NCI-H524 treated with DMSO at 0.1 percent for 48 hours (cell line): Measurements from ENCODE around the gene SHB.
"Not testable (repeated sequence)": the region's sequence is repeated elsewhere in the genome, so short reads cannot be mapped to it uniquely, and the experiment has no call there.

Experiments used
- DNase-seq: peaks from one replicate; lab custom pipeline; 2025; lab: John Stamatoyannopoulos, UW

Gene SHB

DNA sequence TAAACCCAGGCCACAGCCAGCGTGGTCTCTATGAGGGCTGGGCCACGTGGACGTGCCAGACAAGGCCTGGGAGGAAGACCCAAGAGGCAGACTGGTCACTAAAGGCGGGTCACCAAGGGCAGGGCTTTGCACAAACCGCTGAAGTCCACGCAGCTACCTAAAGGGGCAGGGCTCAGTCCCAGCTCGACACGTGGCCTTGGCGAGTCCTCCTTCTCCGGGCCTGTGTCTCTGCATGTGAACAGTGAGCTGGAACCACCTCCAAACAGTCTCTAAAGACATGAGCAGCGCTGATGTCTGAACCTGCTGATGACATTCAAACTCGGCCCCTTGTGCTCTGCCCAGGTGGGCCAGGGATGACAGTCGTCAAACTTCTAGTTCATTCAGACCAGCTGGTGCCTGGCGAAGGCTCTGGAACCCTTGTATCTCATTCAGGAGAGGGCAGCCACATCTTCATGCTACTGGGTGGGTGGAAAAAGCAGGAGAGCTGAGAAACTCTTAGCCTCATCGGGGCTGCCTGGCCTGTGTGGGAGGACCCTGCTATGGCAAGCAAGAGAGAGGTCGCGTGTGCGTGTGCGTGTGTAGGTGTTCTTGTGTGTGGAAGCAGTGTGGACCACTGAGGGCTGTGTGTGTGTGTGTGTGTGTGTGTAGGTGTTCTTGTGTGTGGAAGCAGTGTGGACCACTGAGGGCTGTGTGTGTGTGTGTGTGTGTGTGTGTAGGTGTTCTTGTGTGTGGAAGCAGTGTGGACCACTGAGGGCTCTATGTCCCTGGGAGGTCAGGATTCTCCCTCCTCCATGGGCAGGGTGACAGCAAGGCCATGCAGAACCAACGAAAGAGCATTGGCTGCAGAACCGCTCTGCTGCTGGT is 151.0 kb downstream of the SHB start:
- DNase-seq: no peak

DNA sequence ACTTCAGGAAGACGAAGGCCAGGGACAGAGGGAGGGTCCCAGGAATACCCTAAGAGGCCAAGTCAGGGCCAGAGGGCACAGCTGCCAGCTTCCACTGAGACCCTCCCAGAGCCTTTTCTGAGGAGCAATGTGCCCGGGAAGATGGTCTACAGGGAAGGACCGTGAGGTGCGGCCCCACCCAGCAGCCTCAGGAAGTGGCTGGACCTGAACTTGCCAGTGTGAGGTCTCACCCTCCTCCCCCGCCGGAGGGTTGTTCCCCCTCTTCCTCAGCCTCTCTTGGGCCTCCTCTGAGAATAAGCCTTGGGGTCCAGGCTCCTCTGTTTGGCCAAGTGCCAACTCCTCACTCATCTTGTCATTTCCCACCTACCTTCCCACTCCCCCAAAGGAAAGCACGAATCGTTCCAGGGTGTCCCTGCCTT is 151.7 kb downstream of the SHB start:
- DNase-seq: no peak

DNA sequence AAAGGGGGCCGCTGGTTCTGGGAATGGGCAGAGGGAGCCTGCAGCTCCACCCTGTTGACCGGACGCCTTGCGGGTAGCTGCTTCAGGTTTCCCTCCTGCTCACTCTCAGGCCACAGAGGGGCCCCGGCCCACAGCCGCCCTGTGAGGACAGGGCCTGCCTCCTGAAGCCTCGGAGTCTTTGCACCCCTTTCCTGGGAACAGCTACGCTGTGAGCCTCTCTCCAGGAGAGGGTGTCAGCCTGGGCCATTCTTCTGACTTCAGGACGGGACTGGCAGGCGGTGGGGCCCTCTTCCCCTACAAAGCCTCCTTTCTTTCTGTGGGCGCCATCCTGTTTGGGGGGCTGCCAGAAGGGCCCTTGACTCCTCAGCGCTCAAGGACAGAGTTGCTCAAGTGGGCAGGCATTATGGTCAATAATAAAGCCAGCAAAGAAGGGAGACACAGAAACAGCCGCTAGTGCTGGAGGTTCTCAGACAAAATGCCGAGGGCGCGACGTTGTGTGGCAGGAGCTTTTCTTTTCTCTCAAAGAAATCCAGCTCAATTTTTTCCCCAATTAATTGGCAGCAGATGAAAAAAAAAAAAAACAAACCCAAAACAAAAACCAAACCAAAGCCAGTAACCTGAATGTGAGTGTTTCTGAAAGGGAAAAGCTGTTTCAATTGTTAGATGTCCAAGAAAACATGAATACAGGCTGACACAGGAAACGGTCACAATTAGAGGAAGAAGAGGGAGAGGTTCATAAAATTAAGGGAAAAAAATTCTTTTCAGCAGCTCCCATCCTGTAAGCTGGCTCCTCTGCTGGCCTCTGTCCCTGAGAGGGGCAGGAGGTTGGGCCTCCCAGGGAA is 152.3 kb downstream of the SHB start:
- DNase-seq: no peak

DNA sequence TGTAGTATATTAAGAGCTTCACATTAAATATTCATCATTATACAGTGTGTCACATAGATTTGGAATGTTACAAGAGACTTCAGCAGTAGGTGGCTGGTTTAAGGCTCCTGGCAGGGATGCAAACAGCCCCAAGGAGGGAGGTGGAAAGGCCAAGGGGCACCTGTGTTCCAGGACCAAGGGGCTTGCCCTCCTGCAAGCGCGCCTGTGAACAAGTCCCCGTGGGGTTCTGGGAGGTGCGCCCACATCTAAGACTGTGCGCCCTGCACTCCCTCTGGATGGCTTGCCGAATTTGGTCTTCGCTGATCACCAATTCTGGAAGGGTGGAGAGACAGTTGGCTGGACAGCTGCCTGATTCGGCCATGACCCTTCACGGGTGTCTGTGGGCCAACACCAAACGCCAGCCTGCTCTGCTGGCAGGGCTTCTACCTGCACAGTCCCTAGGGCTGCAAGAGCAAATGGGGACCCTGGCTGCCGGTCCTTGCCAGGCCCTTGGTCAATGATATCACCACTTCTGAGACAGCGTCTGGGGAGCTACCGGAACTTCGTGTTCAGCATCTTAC is 153.0 kb downstream of the SHB start:
- no peak for DNase-seq

DNA sequence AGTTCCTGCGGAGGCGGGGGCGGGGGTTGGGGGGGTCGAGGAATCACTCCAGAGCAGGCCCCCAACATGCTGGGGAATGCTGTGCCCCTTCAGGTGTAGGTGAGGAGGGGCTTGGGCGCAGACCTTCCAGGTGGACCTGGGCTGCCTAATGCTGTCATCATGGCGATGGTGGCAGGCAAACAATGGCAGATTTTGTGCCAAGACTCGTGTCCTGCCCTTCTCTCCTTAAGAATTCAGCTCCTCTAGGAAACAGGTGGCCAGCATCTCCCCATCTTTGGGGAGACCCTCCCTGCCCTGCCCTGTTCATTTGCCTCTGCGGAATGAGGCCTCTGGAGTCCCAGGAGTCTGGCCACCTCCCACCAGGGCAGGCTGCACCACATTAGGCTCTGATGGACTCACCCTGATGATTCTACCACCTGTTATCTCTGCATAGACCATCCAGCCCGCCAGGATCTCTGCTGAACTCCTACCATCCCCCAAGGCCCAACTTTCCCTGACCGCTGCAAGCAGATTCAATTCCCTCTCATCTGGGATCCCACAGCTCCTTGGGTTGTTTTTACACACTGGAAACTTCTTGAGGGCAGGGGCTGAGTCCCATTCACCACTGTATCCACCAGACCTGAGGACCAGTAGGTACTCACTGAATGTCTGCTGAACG is 154.2 kb downstream of the SHB start:
- no peak for DNase-seq

DNA sequence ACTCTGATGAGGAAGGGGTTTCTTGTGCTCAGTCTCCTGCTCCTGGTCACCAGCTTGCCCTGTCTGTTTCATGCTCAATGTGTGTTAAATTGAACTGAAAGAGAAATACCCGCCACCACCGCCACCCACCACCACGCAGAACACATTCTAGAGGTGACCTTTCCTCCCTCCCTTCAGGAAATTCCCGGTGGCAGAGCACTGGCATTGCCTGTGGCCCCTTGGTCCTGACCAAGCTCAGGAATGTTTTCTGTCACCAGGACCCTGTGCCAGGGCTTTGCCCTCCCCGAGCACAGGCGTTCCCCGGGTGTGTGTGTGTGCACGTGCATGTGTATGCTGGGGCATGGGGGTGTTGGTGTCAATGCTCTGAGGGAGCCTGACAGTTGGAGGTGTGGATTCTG is 154.9 kb downstream of the SHB start:
- DNase-seq: no peak

DNA sequence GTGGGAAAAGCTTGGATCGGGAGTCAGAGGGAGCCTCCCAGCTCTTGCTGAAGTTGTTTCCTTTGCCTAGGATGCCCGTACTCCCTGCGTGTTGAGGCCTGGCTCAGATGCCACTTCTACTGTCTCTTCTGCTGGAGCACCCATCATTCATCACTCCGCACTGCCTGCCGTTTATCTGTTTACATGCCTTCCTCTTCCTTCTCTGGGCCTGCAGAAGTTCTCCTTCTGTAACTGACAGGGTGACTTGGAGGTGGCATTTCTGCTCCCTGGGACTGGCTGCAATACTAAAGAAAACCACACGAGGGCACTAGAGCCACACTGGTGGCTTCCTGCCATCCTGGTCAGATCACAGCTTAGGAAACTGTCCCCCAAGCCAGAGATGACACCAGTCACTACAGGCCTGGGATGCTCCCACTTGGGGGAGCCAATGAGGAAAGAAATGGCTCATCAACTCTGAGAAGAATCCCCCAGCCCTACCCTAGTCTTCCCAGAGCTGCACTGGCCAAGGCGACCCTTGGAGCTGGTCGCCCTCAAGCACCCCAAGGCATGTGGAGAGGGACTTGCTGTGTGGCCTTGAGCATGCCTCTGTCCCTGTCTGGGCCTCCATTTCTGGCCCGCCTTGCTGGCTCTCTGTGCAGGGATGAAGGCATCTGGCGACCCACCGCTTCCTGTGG is 155.4 kb downstream of the SHB start:
- peak; percentile 60 for DNase-seq

DNA sequence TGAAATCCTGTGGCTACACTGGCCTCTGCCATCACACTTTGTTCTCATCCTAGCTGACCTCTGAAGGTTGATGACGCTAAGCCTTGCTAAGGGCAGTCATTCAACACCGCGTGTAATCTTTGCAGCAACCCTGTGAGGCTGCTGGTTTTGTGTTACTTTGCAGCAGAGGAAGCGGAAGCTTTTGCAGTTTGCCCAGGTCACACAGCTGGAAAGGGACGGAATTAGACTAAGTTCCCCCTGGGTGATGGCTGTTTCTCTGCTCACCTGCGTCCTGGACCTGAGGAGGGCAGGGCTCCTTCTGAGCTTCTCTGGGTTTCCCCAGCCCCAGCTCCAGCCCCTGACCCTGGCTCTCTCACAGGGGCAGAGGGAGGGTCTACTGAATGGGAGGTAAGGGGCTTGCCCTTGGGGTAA is 157.8 kb downstream of the SHB start:
- no peak for DNase-seq

DNA sequence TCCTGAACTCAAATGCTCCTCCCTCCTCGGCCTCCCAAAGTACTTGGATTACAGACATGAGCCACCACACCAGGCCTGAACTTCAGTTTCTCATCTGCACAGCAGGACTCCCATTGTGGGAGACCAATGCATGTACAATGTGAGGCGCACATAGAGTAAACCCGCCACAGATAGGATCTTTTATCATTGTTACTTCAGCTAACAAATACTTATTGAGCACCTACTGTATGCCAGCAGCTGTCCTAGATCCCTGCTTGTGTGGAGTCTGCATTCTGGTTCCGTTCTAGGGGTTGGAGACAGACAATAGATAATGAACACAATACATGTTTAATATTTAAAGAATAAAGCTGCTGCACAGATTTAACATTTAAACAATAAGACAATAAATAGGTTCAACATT is 158.8 kb downstream of the SHB start:
- no peak for DNase-seq

DNA sequence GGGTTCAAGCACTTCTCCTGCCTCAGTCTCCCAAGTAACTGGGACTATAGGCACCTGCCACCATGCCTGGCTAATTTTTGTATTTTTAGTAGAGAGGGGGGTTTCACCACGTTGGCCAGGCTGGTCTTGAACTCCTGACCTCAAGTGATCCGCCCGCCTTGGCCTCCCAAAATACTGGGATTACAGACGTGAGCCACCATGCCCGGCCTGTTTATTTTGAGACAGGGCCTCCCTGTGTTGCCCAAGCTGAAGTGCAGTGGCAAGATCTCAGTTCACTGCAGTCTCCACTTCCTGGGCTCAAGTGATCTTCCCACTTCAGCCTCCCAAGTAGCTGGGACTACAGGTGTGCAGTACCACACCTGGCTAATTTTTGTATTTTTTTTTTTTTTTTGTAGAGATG is 159.2 kb downstream of the SHB start:
- not testable (repeated sequence) for DNase-seq

DNA sequence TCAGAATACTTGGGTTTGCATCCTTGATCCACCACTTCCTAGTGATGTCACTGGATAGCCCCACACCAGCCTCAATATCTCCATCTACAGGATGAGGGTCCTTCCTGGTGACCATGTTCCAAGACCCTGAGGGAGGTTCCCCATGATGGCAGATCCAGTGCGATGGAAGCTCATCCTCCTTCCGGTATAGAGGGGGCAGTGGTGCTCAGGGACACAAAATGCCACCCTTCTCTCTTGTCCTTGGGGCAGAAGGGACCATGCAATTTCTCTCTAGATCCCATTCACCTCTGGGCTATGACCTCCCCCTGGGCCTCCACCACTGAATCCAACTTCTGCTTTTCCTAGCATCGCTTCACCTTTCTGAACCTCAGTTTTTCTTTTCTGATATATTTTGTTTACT is 159.7 kb downstream of the SHB start:
- no peak for DNase-seq

DNA sequence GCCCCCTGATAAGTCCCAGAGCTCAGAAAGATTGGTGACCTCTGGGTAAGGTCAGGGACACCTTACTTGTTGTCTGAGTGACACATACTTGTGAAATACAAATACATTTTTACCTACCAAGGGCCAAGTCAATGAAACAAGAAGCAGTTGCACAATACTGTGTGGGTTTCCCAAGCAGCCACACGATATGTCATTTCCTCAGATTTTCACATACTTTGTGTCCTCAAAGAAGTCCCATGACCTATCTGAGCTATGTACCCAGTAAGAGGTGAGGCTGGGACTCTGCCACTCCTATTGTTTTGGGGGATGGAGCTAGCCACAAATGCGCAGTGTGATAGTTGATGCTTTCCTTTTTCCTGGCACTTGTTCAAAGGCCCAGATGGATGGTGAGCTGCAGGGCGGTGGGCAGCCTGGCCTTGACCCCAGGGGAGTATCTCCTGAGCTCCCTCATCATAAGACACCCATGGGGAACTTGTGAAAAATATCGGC is 160.3 kb downstream of the SHB start:
- DNase-seq: no peak

DNA sequence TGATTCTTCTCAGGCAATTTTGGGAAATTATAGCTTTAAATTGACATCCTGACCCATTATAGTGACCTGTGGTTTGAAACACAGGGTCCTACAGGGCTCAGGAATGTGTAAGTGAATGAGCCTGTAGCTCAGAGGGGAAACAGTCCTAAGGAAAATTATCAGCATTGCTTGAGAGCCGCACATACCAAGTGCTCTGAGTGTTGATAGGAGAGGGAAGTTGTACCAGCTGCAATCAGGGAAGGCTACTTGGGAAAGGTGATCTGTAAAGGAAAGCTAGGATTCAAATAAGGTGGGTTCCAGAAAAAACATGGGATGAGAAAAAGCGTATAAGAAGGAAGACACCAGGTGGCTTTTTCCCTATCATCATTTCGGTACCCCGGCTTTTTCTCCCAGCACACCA is 160.7 kb downstream of the SHB start:
- no peak for DNase-seq

DNA sequence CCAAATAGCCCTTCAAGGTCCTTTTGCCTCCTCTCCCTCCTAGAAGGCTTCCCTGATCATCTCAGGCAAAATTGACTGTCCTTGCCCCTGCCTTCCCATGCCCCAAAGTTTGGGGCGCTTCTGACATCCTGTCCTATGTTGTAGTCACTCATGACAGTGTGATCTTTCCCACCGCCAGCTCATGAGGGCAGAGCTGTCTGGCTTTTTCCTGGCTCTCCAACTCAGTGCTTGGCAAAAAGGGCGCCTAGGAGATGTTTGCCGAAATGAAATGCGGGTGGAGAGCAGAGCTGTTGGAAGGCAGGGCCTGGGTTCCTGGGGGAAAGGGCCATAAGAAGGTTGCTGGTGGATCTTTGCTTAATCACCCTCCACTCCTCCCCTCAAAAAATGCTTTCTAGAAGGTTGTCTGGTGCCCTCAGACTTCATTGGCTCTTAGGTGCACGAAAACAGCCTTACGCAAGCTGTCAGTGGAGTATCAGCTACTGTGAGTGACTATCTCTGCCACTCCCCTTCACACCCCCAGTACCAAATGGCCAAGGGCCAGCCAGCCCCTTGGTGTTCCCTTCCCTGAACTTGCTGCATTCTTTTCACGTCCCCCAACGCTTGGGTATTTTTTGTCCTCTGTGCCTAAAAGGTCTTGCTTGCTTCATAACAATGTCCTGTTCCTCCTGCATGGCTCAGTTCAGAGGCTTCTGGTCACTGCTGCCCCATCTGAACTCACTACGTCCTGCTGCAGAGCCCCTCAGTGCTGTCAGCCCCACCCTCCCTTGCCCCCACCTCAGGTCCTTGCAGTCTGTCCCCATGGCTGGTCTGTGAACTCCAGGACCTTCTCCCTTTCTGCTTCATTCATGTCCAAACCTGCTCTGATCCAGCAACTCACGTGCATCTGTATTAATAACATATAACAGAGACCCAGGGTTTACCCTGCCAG is 162.5 kb downstream of the SHB start:
- no peak for DNase-seq

DNA sequence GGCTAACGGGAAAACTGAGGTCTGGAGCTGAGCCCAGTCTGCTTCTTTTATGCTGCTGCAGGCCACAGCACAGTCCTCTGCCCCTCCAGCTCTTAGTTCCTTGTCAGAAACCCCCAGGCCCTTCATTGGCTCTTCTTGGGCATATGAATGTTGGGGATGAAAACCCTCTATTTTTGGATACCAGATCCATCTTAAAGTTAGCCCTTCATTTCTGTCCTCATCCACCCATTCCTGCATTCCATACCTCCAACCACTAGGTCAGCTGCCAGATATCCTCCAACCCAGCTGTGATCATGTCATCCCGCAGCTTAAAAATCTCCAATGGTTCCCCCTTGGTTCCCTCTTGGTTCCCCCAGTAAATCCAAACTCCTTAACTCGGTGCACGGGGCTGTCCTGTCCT is 163.3 kb downstream of the SHB start:
- DNase-seq: no peak

DNA sequence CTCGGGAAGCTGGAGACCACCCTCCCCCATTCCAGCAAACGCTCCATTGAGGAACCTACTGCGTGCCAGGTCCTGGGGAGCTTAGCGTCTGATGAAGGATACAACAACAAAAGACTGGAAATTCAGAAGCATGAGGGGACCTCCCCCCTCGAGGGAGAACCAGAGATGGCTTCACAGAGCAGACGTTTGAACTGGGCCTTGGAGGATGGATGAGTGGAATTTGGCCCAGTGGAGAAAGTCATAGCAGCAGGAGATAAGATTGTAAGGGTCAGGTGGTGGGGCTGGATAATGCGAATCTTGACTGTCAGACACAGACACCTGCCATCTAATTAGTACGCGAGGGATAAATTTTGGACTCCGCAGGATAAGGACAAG is 163.9 kb downstream of the SHB start:
- DNase-seq: peak; percentile 23

DNA sequence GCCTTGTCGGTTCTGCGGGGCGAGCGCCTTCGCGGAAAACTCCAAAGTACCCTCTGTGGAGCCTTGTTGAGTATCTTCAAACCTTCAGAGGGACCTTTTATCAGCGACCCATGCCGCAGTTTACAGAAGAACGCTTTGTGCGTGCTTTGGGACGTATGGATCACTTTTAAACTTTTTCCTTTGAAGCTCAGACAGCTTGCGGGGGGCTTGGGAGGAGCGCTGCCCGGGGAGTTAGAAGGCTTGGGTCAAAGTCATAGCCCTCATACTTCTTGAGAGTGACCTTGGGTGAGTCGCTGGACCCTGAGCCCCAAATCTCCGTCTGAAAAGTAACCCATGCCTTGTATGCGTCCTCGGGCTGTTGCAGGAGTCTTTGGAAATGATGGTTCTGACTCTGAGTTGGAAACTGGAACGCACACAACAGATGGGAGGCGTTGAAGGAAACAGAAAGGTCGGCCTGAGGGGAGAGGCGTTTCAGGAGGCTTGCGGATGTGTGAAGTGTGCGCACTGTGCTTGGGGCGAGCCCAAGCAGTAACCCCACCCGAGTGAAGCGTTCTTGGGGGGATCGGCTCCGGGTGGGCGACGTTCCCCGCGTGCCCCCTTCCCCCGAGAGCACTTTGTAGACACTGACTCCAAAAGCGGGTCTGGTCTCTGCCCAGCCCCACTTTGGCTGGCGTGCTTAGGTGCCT is 164.4 kb downstream of the SHB start:
- DNase-seq: no peak

DNA sequence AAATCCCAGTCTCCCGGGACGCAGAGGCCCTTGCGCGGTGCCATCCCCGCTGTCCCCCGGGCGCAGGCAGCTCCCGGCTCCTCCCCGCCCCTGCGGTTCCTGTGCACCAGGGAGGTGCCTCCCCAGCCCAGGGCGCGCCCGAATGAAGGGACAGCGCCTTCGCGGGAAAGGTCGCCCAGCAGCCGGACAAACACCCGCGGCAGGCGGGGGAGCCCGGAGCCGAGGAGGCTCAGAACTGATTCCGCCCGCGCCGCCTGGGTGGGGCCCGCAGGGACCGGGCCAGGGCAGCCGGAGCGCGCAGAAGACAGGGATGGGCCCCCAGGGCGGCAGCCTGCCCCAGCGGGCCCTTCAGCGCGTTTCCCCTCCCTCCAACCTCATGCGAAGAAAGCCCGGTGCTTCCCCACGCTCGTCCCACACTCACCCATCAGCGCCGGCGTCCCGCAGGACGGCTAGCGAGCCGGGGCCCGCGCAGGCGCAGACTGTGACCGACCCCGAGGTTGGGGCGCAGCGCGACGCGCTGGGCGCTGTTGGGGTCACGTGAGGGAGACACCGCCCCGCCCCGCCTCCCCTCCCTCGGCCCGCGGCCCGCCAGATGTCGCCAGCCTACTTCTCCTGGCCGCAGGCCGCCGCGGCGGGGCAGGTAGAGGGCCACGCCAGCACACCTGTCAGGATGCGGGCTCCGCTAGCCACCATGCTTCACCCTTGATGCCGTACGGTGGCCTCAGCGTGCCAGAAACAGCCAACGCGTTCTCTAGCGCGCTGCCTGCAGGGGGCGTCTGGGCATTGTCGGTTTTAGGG is 165.2 kb downstream of the SHB start, which contains the start of gene SLC25A51:
Gene SLC25A51, minus strand, starts transcription at position 481 of the 798 bp plus-strand sequence. CDS start 15,577 bp downstream, outside the sequence.
- DNase-seq: peak; percentile 47
